Bronchus fibroblast of lung (primary cell): Measurements from ENCODE around the gene CCIN. TPM values are rescaled to one million over a fixed set of nuclear protein-coding genes. Genes with fewer than 3 reads are reported as not detected.

ENCODE experiments used
- total RNA-seq: library from RNA; depleted of rRNA; stranded (reverse); fragments of >200 nt; gene quantifications from 2 replicates; pipeline ENCODE4 v1.2.3, GENCODE V29; 2015

Gene CCIN
- 0.84 and 0.89 TPM in 2 replicates for total RNA-seq

GRCh38 chr9:36169166-36169565, at the start of gene CCIN:
CCIN (plus strand) TSS chr9:36169388; CDS start chr9:36169503, 115 bp downstream.

GRCh38 chr9:36136272-36136893, 32.8 kb upstream of the CCIN start, which contains the start of gene GLIPR2:
GLIPR2 (plus strand) TSS chr9:36136733; CDS start chr9:36136779, 46 bp downstream.

GRCh38 chr9:36190388-36191289, 21.5 kb downstream of the CCIN start, which contains the start of gene CLTA:
CLTA (plus strand) TSS chr9:36190921; CDS start chr9:36191057, 136 bp downstream.

Other genes with a start within 250 kb of the CCIN start
- not detected in 2 replicates for gene OR2S2, start 211.2 kb upstream of the CCIN start, total RNA-seq
- 7.4 and 11.3 TPM in 2 replicates for gene RECK, start 132.5 kb upstream of the CCIN start, total RNA-seq
- gene GLIPR2, start 32.7 kb upstream of the CCIN start, total RNA-seq, result 28.7 and 30.8 TPM in 2 replicates
- gene CLTA, start 21.5 kb downstream of the CCIN start, total RNA-seq, result 260 and 303 TPM in 2 replicates
- gene GNE, start 89.1 kb downstream of the CCIN start, total RNA-seq, result 28.7 and 28.9 TPM in 2 replicates
- gene RNF38, start 230.9 kb downstream of the CCIN start, total RNA-seq, result 5.7 and 6.4 TPM in 2 replicates